ENCODE data around the gene RIPOR3.
"Not testable (repeated sequence)": the region's sequence is repeated elsewhere in the genome, so short reads cannot be mapped to it uniquely, and the experiment has no call there.

RIPOR3 gene

GRCh38 chr20:50724851-50725723 lies 33.7 kb upstream of the RIPOR3 start:
- DNase-seq, result no peak

GRCh38 chr20:50724112-50724725 lies 32.9 kb upstream of the RIPOR3 start:
- DNase-seq, result no peak

- no peak for DNase-seq
These were observed 32.3 kb upstream of the RIPOR3 start for GRCh38 chr20:50723672-50724071.

- no peak for DNase-seq
These were observed 31.2 kb upstream of the RIPOR3 start for GRCh38 chr20:50722424-50723155.

- no peak for DNase-seq
These were observed 30.5 kb upstream of the RIPOR3 start for GRCh38 chr20:50721881-50722281.

- DNase-seq, result no peak
These were observed 29.2 kb upstream of the RIPOR3 start for GRCh38 chr20:50720582-50720981.

- DNase-seq, result no peak
These were observed 28.7 kb upstream of the RIPOR3 start for GRCh38 chr20:50720026-50720425.

GRCh38 chr20:50719328-50719727 lies 28.0 kb upstream of the RIPOR3 start:
- DNase-seq, result no peak

GRCh38 chr20:50717974-50718761 lies 26.8 kb upstream of the RIPOR3 start:
- no peak for DNase-seq

- DNase-seq, result no peak
These were observed 26.0 kb upstream of the RIPOR3 start for GRCh38 chr20:50717312-50717711.

GRCh38 chr20:50716518-50716917 lies 25.2 kb upstream of the RIPOR3 start:
- no peak for DNase-seq

- no peak for DNase-seq
These were observed 24.4 kb upstream of the RIPOR3 start for GRCh38 chr20:50715694-50716093.

- not testable (repeated sequence) for DNase-seq
These were observed 23.1 kb upstream of the RIPOR3 start for GRCh38 chr20:50714426-50714825.

- DNase-seq, result no peak
These were observed 22.3 kb upstream of the RIPOR3 start for GRCh38 chr20:50713657-50714101.

GRCh38 chr20:50712771-50713656 lies 21.7 kb upstream of the RIPOR3 start:
- DNase-seq, result no peak

- no peak for DNase-seq
These were observed 19.9 kb upstream of the RIPOR3 start for GRCh38 chr20:50711113-50711825.

GRCh38 chr20:50710492-50711063 lies 19.2 kb upstream of the RIPOR3 start:
- no peak for DNase-seq

- no peak for DNase-seq
These were observed 18.3 kb upstream of the RIPOR3 start for GRCh38 chr20:50709636-50709973.

- no peak for DNase-seq
These were observed 17.7 kb upstream of the RIPOR3 start for GRCh38 chr20:50708845-50709635.

- no peak for DNase-seq
These were observed 13.6 kb upstream of the RIPOR3 start for GRCh38 chr20:50704971-50705370.

Data from NCI-H146 (cell line).